ENCODE results near the gene SLC2A6. TPM values are rescaled to one million over a fixed set of nuclear protein-coding genes. Genes with fewer than 3 reads are reported as not detected.

SLC2A6 gene
- total RNA-seq, 4 donors from 2014 or later = 0.95 to 10.7 (median 2.2) TPM

DNA sequence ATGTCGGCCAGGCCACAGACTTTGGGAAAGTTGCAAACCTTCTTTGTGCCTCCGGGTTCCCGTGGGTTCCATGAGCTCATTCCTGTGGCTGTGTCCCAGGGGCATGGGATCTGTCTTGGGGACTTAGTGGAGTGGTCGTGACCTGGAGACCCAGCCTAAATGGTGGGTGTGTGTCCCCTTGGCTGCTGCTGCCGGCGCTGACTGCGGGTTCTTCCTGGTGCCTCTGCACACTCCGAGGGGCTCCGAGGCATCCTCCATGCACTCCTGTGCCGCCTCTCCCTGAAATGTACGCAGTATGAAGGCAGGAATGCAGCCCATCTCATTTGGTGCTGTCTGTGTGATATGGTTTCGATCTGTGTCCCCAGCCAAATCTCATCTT lies 21.0 kb upstream of the SLC2A6 start:
- Histone ChIP-seq H3K9me3 (peaks cover 0 to 5% (median 0%) of the 10 kb centered on the region in 4 donors), H3K4me3 (no peak overlapping the region), H3K36me3 (no peaks in the 10 kb centered on the region), H3K27me3 (peaks cover 0 to 5% of the 10 kb centered on the region in 2 donors), H3K4me1 (peaks cover 0 to 6% (median 0%) of the 10 kb centered on the region in 4 donors), H3K27ac (peak overlapping the region in 3 of 4 donors; percentile 23 to 51 (median 25))
- no peak for TF ChIP-seq CTCF (IDR thresholded peaks at IDR 0.05)
- TF ChIP-seq POLR2A (IDR thresholded peaks at IDR 0.05) = no peak
- no peak for DNase-seq

- peaks cover 0 to 5% of the 10 kb centered on the region in 2 donors for H3K27me3 ChIP-seq
These were observed 20.4 kb upstream of the SLC2A6 start for GRCh38 chr9:133499132-133499891.

GRCh38 chr9:133496861-133497842 lies 18.3 kb upstream of the SLC2A6 start:
- no peak for DNase-seq
- H3K4me1 ChIP-seq = peaks cover 0 to 6% (median 0%) of the 10 kb centered on the region in 4 donors
- no peak overlapping the region for H3K4me3 ChIP-seq
- peaks cover 0 to 5% of the 10 kb centered on the region in 2 donors for H3K27me3 ChIP-seq
- TF ChIP-seq CTCF (IDR thresholded peaks at IDR 0.05) (no peak), POLR2A (IDR thresholded peaks at IDR 0.05) (no peak)
- no peaks in the 10 kb centered on the region for H3K36me3 ChIP-seq
- H3K27ac ChIP-seq = no peak overlapping the region
- peaks cover 0 to 5% (median 0%) of the 10 kb centered on the region in 4 donors for H3K9me3 ChIP-seq

More at GRCh38 chr9:133499132-133499891, 20.4 kb upstream of the SLC2A6 start:
- Histone ChIP-seq H3K4me1 (peaks cover 0 to 6% (median 0%) of the 10 kb centered on the region in 4 donors), H3K9me3 (peaks cover 0 to 5% (median 0%) of the 10 kb centered on the region in 4 donors), H3K36me3 (no peaks in the 10 kb centered on the region), H3K4me3 (no peak overlapping the region), H3K27ac (peak overlapping the region in 3 of 4 donors; percentile 23 to 51 (median 38))
- TF ChIP-seq CTCF (IDR thresholded peaks at IDR 0.05) (no peak), POLR2A (IDR thresholded peaks at IDR 0.05) (no peak)
- no peak for DNase-seq

DNA sequence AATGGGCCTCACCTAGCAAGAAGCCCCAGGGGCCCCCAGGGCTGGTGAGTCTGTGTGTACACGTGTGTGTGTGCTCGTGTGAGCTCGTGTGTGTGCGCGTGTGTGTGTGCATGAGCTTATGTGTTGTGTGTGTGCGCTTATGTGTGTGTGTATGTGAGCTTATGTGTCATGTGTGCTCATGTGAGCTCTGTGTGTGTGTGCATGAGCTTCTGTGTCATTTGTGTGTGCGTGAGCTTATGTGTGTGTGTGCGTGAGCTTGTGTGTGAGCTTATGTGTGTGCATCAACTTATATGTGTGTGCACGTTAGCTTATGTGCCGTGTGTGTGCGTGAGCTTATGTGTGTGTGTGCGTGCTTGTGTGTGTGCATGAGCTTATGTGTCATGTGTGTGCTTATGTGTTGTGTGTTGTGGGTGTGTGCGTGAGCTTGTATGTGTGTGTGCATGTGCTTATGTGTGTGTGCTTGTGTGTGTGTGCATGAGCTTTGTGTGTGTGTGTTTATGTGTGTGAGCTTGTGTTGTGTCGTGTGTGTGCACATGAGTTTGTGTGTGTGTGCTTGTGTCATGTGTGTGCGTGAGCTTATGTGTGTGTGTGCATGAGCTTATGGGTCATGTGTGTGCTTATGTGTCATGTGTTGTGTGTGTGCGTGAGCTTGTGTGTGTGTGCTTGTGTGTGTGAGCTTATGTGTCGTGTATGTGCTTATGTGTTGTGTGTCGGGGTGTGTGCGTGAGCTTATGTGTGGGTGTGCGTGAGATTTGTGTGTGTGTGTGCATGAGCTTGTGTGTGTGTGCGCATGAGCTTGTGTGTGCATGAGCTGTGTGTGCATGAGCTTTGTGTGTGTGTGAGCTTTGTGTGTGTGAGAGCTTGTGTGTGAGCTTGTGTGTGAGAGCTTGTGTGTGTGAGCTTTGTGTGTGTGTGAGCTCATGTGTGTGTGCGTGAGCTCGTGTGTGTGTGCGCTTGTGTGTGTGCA lies 16.7 kb upstream of the SLC2A6 start:
- Histone ChIP-seq H3K4me3 (no peak overlapping the region), H3K27me3 (peaks cover 0 to 5% of the 10 kb centered on the region in 2 donors), H3K36me3 (no peaks in the 10 kb centered on the region), H3K27ac (no peak overlapping the region), H3K9me3 (no peaks in the 10 kb centered on the region), H3K4me1 (peaks cover 0 to 6% (median 0%) of the 10 kb centered on the region in 4 donors)
- DNase-seq = no peak
- TF ChIP-seq CTCF (IDR thresholded peaks at IDR 0.05) (no peak), POLR2A (IDR thresholded peaks at IDR 0.05) (no peak)
